CD4-positive, alpha-beta T cell treated with Interferon gamma for 1 hour (primary cell): ENCODE measurements around the gene PDE8B.

Experiments used
- DNase-seq: peaks from one replicate; pipeline ENCODE4 v3.0.0-alpha.2; 2020

PDE8B gene

DNA sequence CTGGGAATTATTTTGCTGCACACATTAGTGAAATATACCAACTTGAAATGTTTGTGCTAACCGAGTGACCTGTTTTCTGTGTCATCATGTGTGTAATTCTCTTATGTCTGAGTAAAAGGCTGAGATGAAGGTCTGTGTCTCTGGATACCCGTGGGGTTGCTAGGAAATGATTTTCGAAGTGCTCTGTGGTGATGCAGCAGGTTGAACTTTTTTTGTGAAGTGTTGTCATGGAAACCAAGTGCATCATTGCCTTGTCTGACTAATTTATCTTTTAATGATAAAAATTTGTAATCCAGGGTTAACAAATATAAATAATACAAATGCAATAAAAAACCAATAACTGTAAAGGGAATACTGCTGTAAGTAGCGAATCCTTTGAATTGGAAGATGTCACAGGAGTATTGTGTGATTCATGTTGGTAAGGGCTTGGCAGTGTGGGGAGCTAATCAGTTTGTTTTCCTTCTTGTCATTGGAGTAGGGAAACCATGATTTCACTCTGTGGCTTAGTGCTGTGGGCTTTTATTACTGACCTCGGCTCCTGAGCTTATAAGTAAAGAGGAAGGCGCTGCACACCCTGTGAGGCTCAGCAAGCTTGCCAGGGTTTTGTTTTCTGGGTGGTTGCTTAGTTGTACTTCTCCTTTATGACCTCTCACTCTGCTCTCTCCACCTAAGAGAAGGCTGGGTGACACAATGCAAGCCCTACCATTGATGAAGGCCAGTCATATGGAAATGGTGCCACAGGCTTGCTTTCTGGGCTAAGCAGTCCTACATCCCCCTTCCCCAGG is 22.3 kb downstream of the PDE8B start:
- DNase-seq = peak; percentile 39

DNA sequence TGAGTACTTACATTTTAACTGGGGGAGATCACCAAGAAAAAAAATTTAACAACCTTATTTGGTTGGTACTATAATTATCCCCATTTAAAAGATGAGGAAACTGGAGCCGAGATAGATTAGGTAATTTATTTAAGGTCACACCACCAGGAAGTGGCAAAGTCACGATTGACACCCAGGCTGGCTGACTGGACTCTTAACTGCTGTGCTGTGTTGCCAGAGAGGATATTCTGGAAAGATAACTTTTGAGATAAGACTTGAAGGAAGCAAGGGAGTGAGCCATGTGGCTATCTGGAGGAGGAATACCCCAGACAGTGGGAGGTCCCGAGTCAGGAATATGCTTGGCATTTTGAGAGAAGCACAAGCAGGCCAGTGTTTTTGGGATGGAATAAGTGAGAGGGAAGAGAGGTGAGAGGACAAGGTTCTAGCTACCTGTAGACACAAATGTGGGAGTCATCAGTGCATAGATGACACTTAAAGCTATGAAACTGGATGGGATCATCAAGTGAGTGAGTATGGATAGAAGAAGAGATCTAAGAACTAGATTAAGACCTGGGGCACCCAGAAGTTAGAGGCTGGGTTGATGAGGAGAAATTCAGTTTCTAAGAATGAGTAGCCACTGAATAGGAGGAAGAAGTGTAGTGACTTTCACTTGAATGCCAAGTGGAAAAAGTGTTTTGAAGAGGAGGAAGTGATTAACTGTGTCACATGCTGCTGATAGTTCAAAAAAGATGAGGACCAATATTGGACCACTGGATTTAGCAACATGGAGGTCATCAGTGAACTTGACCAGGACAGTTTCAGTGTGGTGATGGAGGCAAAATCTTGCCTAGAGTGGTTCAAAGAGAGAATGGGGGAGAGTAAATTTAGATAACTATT is 25.6 kb downstream of the PDE8B start:
- DNase-seq = no peak

DNA sequence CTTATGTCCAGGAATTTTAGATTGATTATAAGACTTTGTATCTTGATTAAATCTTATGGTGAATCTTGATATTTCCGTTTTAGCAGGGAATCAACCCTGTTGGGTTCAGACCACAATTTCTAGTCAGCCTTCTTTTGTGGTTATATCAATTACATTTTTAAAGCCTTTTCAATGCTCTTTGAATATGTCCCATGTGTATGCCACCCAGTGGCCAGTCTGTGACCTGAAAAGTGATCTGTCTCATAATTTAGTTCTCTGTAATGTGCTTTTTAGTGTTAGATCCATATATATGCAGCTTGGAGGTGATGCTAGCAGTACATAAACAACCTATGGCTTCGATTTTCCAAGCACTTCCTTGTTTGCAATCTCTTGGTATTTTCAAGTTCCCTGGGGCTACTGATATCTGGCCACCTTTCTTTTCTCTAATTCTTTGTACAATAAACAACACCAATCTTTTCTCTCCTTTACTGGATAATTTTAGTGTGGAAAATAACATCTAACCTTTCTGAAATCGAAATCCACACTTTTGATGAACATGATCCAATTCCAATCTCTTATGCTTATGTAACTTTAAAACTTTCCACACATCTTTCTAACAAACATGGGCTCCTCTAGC is 28.8 kb downstream of the PDE8B start:
- no peak for DNase-seq

DNA sequence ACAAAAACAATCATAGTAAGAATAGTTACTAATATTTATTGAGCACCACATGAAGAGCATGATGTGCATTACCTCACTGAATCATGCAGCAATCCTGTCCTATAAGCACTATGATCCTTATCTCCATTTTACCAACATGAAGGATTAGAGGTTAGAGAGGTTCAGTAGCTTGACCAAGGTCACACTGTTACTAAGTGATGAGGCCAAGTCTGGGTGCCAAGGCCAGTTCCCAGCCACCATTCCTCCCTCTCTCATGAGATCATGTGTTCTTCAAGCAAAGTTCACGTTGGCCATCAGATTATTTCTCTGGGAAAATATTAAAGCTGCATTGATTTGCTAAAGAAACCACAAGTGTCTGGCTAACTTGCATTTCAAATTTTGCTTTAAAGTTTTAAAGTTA is 31.0 kb downstream of the PDE8B start:
- DNase-seq = no peak

DNA sequence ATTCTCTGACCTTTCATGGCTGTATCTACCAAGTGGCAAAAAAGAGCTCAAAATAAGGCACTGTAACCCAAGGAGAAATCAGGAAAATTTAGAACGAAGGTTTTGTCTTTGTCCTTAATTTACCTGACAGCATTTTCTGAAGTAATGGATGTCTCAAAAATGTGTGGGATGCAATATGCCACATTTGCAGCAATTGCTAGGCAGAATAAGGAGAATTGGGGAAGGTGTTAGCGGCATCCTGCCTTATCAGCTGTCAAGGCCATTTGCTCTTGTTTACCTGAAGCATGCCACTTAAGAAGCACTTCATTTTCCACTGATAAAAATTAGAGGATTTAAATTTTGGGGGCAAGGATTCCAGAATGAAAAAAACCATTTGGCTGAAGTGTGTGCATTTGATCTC is 39.0 kb downstream of the PDE8B start:
- no peak for DNase-seq

DNA sequence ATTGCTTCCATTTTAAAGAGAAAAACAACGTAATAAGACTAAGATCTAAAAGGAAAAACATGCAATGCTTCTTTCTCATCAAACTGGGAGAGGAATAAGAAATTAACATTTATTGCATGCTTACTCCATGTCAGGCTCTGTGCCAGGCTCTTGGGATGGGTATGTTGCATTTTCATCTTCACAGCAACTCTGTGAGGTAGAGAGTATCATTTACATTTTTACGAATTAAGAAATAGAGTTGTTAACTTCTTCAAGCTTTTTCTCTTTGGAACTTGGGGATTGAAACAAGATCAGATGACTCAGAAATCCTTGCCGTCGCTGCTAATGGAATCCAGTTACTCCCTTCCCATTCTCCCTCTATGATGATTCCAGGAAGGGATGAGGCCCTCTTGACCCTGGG is 39.5 kb downstream of the PDE8B start:
- DNase-seq = no peak

DNA sequence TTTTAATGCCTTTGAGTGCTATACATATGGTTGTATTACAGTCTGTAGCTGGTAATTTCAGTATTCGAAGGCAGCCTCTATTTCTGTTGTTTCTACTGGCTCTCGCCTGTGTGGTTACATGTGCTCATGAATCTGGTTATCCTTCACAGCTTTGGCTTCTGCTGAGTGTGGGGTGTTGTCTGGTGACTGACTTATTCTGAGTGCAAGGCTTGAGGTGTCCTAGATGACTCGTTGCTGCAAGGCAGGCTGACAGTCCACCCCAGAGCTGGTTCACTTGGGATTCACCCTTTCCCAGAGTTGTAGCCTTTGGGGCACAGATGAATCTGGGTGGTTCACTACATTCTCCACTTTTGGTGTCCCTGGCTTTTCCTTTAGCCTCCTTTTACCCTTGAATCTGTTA is 41.4 kb downstream of the PDE8B start:
- DNase-seq = no peak

DNA sequence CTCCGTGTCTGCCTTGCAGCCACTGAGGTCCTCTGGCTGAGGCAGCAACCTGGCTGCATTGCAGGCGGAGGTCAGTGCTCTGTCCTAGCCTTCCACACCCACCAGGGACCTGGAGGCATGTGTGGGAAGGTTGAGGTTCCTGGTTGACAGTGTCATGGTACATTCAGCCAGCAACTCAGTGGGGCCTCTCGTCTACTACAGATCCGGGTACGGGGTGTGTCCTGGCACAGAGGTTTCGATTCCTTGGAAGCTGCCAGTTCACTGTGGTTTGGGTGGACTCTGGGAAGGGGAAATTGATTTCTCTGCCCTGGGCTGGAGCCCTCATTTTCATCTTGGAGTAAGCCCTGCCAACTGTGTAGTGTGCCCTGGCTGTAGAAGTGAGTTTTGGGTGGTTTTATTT is 45.1 kb downstream of the PDE8B start:
- DNase-seq = no peak

DNA sequence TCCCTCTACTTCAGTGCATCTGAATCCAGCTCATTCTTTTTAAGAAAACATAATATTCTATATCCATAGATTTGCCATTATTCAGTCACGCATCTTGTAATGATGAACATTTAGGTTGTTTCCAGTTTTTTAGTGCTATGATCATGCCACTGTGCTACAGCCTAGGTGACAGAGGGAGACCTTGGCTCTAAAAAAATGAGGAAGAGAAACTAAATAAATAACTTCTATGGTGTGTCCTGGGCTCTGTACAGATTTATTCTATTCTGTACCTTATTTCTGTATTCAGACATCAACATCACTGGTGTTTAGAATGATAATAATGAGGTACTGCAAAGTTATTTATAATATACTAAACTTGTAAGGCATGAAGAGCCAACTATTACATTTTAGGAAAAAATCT is 45.9 kb downstream of the PDE8B start:
- DNase-seq = no peak

DNA sequence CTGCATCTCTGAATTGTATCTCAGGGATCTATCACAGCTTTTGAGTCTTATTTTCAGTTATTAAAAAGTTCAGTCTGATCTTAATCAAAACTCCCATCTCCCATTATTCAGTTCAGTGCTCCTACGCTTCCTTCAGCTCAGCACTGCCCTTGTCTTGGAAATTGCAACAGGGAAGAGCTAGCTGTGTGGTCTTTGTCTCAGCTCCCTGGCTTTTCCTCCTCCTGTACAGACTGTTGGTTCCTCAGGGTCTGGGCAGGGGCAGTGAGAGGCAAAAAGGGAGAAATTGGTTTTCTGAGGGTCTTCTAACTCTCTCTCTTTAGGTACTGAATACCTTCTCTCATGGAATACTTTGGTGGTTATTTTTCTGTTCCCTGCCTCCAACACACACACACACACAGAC is 48.2 kb downstream of the PDE8B start:
- DNase-seq = no peak

DNA sequence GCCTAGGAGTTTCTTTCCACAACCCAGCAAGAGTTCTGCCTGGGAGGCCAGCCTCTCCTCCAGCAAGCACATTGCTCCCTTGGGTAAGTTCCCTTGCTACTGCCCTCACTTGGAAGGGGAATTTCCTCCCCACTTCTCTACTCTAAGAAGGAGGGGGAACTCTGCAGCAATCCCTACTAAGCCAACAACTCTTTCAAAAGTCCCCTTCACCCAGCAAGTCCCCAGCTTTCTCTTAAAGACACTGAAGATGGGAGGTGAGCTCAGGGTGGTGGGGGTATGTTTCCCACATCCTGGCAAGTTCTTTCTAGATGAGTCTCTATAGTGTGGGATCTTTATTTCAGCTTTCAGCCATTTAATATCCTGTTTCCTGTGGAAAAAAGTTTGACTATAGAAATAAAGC is 49.0 kb downstream of the PDE8B start:
- no peak for DNase-seq

DNA sequence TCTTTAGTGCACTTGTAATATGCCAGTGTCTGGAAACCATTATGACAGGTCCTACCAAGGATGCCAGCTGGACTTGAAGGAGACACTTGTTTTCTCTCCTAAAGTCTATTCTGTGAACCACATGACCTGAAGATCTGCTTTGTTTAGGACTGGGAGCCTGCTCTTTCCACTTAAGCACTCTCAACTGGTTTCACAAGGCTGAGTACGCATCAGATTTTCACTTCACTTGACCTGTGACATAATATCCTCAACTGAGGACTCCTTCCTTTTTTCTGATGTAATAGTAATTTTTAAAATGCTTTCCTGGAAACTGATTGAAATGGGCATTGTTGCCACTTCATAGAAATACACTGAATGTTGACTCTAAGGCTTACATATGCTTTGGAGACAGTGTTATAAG is 52.2 kb downstream of the PDE8B start:
- no peak for DNase-seq

DNA sequence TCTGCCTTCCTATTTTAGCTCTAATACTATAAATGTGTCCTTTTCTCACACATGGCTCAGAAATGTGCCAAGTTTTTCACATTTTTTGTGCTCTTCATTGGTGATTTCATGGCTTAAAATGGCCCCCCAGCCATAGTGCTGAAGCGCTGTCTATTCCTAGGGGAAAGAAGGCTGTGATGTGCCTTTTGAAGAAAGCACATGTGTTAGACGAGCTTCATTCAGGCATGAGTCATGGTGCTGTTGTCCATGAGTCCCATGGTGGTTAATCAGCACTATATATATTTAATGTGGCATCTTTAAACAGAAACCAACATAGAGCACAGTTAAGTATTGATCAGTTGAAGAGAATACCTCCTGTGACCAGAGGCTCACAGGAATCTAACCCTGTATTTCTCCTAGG is 55.8 kb downstream of the PDE8B start:
- DNase-seq = no peak

DNA sequence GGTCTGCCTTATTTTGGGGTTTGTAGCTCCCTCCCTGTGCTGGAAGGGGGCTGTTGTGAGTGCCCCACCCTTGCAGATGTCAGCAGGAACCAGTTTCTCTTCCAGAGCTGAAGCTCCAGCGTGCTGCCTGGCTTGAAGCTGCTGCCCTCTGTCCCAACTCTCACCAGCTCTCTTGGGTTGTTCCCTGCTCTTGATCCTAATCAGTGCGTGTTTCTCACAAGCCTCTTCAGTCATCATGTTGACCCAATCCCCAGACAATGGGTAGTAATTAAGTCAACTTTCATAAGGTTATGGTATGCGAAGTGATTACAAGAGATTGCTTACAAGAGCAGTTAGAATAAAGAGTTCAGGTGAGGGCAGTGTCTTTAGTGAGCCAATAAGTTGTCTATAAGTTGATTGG is 57.0 kb downstream of the PDE8B start:
- no peak for DNase-seq

DNA sequence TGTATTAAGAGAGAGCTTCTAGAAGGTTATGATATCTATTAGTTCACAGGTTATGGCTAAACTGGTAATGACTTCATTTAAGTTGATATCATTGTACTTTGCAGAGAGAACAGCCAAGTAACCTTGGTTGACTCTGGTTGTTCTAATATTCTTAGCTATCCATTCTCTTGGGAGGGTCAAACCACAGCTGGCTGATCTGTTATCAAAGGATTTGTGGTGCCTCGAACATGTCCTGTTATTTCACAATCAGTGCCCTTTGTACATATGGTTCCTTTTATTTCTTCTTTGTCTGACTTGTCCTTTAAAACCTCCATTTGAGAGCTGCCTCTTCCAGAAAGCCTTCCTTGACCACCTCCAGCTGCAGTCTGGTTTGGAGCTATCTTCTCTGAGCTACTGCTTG is 61.7 kb downstream of the PDE8B start:
- no peak for DNase-seq

DNA sequence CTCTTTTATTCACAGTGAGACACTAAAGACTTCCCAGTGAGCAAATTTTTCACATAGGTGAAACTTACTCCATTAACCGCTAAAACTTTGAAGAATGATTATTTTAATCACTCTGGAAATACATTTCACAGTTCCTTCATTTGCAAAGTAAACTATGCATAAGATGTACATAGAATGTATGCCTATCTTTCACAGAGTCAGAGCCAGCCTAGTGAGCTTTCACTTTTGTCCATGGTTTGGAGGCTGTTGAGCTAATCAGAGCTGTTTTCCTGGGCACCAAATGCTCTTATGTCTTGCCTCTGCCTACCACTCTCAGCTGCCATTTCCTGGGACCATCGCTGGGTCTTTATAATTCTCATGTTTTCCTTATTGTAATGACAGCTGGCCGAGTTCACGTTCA is 67.3 kb downstream of the PDE8B start:
- no peak for DNase-seq

DNA sequence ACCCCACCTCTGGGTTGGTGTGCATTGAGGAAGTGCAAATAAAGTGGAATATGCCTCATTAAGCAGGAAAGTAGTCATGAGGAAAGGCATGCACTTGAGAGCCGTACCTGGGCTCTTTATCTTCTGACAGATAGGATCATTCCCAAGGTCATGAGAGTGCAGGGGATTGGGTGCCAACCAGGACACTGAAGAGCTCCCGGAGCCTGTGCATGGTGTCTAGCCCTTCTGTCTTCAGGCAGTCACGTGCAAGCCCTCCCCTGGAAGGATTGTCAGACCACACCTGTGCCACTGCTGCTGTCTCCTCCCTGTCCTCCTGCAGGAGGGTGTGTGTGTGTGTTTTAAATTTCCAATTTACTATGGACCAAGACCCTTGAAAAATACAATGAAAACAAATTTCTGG is 69.6 kb downstream of the PDE8B start:
- DNase-seq = no peak

DNA sequence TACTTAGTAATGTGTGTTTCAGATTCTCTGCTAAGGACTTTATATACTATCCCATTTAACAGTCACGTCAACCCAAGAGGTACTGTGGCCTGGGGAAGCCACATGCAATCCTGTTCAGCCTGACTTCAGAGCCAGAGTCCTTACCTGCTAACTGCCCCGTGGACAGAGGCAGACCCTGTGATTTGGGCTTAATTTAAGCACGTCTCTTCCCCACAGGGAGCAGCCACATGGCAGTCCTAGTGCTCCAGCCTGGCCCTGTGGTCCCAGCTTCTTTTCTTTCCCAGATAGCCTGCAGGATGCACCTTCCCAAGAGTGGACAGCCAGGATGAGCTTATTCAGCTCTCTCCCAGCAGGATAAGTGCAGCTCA is 71.5 kb downstream of the PDE8B start:
- no peak for DNase-seq

DNA sequence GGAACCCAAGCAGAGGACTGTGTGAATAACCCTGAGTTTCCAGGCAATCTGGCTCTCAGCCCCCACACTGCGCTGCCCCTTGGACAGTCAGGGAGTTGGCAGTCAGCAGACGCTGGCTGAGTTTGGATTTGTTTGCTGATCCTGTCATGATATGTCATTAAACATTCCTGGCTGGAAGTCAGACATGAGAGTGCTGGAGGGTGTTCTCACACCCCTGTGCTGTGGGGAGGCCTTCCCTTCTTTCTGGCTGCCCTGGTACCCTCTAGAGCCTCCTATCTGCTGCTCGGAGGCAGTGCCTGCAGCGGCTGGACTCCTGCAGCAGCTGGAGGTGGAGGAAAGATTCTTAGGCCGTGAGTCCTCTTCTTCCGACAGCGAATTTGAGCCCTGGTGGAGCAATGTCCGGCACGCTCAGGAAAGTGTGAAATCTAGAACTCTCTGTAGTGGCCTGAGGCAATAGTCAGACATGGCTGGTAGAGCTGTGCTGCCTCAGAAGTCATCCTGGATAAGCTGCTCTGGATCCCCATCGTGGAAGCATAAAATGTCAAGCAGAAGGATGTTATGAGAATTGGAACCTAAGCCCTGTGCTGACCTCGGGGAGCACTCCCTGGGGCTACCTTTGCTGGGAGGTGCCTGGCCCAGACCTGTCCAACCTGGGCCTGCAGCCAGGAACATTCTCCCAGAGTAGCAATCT is 72.0 kb downstream of the PDE8B start:
- DNase-seq = no peak

DNA sequence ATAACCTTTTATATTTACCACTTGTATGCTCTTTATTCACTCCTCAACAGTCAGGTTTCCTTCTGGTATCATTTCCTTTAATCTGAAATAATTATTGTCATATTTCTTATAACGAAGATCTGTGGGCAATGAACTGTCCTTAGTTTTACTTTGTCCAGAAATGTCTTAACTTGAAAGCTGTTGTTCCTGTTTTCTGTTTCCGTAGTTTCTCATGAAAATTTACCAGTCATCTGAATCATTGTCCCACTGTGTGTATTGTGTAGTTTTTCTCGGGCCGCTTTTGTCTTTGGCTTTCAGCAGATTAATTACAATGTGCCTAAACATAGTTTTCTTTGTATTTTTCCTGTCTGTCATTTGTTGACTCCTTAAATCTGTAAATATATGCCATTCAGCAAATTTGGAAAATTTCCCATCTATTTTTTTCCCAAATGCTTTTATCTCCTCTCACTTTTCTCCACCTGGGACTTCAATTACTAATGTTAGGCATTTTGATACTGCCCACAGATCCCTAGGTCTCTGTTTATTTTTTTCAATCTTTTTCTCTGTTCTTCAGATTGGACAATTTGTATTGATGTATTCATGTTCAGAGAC is 74.9 kb downstream of the PDE8B start:
- no peak for DNase-seq

DNA sequence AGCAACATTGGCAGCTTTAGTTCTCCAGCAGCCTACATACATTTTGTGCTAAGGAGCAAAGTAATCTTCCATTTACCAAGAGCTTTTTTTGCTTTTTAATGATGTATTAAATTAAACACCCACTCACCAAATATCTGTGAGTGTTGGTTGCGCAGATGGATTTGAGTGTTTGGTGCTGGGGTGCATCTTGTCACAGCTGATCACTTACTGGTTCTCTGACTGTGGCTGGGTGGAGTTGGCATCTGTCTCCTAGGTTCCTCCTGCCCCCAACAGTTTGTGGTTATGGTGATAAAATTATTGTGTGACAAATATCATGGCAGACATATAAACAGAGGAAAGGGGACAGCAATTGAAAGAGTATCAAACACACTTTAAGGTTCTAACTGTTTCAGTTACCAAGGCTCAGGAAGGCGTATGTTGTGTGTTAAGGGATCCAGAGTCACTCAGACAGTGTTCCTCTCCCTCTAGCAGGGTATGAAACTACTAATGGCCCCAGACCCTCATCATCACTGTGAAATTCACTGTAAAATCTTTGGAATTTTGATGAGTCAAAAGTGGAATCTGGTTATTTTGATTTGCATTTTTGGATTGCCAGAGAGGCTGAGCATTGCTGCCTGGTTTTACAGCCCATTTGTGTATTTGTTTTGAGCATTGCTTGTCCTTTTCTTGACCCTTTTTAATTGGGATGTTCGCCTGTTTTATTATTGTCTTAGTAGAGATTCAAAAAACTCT is 81.7 kb downstream of the PDE8B start:
- DNase-seq = no peak

DNA sequence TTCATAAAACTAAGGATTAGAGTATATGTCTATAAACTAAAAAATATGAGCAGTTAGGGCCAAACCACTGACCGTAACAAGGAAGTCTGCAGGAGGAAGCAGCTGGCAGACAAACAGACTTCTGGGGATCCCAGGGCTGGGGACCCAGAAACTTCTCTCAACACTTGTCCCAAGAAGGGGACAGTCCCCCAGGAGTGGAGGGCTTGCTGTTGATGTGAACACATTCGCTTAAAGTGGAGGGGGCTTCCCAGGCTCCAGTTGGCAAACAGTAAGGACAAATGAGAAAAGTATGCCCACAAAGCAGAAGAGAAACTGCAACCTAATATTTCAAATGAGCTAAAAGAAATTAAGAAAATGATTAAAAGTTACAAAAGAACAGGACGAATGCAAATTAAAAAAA is 83.7 kb downstream of the PDE8B start:
- DNase-seq = no peak
